ENCODE data around the gene ADAM33. TPM values are rescaled to one million over a fixed set of nuclear protein-coding genes. Genes with fewer than 3 reads are reported as not detected.
A peak's percentile ranks its signal among the peaks of the same experiment; 100 is the strongest.

ADAM33 gene, protein sequence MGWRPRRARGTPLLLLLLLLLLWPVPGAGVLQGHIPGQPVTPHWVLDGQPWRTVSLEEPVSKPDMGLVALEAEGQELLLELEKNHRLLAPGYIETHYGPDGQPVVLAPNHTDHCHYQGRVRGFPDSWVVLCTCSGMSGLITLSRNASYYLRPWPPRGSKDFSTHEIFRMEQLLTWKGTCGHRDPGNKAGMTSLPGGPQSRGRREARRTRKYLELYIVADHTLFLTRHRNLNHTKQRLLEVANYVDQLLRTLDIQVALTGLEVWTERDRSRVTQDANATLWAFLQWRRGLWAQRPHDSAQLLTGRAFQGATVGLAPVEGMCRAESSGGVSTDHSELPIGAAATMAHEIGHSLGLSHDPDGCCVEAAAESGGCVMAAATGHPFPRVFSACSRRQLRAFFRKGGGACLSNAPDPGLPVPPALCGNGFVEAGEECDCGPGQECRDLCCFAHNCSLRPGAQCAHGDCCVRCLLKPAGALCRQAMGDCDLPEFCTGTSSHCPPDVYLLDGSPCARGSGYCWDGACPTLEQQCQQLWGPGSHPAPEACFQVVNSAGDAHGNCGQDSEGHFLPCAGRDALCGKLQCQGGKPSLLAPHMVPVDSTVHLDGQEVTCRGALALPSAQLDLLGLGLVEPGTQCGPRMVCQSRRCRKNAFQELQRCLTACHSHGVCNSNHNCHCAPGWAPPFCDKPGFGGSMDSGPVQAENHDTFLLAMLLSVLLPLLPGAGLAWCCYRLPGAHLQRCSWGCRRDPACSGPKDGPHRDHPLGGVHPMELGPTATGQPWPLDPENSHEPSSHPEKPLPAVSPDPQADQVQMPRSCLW
- polyA plus RNA-seq (2013, experiment 1 of 2): 2.7 TPM
- polyA plus RNA-seq (2013, experiment 2 of 2): 4.1 TPM

DNA sequence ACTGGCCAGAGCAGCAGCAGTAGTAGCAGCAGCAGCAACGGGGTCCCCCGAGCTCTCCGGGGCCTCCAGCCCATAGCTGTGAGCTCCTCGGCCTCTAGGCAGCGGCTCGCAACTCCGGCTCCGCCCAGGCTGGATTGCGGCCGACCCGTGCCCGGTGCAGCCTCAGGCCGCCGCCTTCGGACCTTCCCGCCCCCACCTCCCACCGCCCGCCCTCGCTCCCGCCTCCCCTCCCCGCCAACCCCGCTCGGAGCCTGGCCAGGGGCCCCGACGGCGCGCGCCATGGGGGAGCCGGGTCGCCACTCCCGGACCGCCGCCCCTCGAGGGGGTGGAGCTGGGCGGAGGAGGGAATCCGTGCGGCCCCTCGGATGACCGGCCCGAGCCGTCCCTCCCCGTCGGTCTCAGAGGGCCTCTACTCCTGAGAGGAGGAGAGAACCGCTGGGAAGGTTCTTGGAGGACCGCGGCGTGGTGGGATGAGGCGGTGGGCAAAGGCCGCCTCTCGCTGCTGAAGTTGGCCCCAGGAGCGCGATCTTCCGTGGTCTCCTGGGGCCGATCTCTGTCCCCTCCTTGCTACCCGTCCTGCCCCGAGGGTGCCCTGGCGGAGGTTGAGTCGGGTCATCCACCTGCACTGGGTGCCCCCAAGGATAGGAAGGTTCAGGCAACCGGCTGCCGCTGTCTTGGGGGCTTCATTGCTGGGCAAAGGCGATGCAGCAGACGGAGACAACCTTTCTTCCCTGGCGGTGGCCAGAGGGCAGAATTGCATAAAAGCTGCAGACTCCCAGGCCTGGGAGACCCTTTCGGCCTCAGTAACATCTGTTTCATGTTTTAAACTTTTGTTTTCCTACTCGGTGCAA is at the start of gene ADAM33:
ADAM33 (minus strand) TSS at position 80 of the 851 bp plus-strand sequence; CDS start at position 74, 6 bp downstream.
- peaks cover 36% of the 10 kb centered on the region for H3K27me3 ChIP-seq (ENCODE audit: insufficient read depth, low read length)

DNA sequence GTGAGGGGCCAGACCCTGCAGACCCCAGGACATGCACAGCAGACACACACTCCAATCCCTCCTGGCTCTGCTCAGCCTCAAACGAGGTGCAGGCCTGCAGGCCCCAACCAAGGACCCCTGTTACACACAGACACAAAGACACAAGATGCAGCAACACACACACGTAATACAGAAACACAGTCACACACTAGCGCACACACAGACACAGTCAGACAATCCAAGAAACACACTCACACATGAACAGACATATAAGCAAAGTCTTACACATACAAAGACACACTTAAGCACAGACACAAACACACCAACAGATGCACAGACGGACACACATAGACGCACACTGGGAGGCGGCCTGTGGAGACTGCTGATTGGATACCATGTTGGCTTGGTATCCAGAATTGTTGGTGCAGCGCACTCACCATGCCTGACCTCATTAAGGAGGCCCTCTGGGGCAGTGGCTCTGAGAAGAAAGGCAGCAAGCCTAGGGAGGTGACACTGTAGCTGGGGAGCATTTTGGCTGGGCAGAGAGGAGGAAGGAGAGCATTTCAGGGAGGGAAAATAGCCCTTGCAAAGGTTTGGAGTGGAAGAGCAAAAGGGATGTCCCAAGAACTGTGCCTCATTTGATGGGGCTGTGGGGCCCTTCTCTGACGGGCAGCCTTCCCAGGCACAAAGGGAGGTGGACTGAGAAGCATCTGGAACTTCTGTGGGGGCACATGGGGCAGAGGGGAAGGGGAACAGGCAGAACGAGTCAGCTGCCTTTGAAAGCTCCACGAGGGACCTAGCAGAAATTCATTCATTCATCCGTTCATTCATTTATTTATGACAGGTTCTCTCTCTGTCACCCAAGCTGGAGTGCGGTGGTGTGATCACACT is 49.2 kb upstream of the ADAM33 start:
- Histone ChIP-seq H3K9ac (ENCODE audit: low read depth, low read length) (no peak overlapping the region), H3K9me3 (ENCODE audit: insufficient read depth, low read depth, low read length) (no peaks in the 10 kb centered on the region), H3K4me3 (ENCODE audit: low read length) (no peak overlapping the region), H3K27ac (ENCODE audit: low read depth, low read length) (no peak overlapping the region), H3K27me3 (ENCODE audit: insufficient read depth, low read length) (peaks cover 43% of the 10 kb centered on the region), H3K36me3 (ENCODE audit: insufficient read depth, low read length) (no peaks in the 10 kb centered on the region), H3K4me1 (ENCODE audit: insufficient read depth, low read length) (no peaks in the 10 kb centered on the region; the same call in 1 of the 2 replicates)
- WGBS: 88% methylated on average over 12 of the region's 12 CpGs

More for the DNA sequence above, at the start of gene ADAM33:
- peaks cover 21% of the 10 kb centered on the region for H3K4me1 ChIP-seq (ENCODE audit: insufficient read depth, low read length)
- WGBS: 6% methylated on average over 55 of the region's 65 CpGs
- H3K9me3 ChIP-seq (ENCODE audit: insufficient read depth, low read depth, low read length): no peaks in the 10 kb centered on the region
- H3K4me3 ChIP-seq (ENCODE audit: low read length): peak within 1 kb of the TSS; percentile 57
- H3K36me3 ChIP-seq (ENCODE audit: insufficient read depth, low read length): no peaks in the 10 kb centered on the region
- H3K27ac ChIP-seq (ENCODE audit: low read depth, low read length): no peak within 1 kb of the TSS
- no peak within 1 kb of the TSS for H3K9ac ChIP-seq (ENCODE audit: low read depth, low read length)

- H3K4me3 ChIP-seq (ENCODE audit: low read length): no peak overlapping the region
- no peaks in the 10 kb centered on the region for H3K36me3 ChIP-seq (ENCODE audit: insufficient read depth, low read length)
- H3K27me3 ChIP-seq (ENCODE audit: insufficient read depth, low read length): peaks cover 43% of the 10 kb centered on the region
- H3K4me1 ChIP-seq (ENCODE audit: insufficient read depth, low read length): no peaks in the 10 kb centered on the region; the same call in 1 of the 2 replicates
- 89% methylated on average over 8 of the region's 8 CpGs for WGBS
- no peak overlapping the region for H3K9ac ChIP-seq (ENCODE audit: low read depth, low read length)
- no peak overlapping the region for H3K27ac ChIP-seq (ENCODE audit: low read depth, low read length)
- no peaks in the 10 kb centered on the region for H3K9me3 ChIP-seq (ENCODE audit: insufficient read depth, low read depth, low read length)
Observed at GRCh38 chr20:3729811-3730540, 48.2 kb upstream of the ADAM33 start.

DNA sequence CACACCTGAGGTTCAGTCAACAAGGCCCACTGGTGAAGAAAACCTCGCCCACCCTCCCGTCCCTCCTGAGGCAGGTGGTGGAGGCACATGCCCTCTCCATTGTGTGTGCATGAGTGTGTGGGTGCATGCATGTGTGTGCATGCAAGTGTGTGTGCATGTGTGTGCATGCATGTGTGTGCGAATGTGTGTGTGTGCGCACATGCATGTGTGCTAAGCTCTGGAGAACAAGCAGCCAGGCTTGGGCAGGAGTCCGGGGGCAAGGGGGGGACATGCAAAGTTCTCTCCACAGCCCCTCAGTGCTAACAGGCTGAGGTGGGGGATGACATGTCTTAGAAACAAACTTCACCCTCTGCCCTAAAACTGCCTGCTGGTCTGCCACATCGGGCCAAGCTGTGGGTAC is 47.6 kb upstream of the ADAM33 start:
- WGBS: 96% methylated on average over 6 of the region's 6 CpGs

GRCh38 chr20:3728876-3729275 is 47.1 kb upstream of the ADAM33 start:
- Histone ChIP-seq H3K4me1 (ENCODE audit: insufficient read depth, low read length) (no peaks in the 10 kb centered on the region; the same call in 1 of the 2 replicates), H3K4me3 (ENCODE audit: low read length) (no peak overlapping the region), H3K9me3 (ENCODE audit: insufficient read depth, low read depth, low read length) (no peaks in the 10 kb centered on the region), H3K9ac (ENCODE audit: low read depth, low read length) (no peak overlapping the region), H3K27me3 (ENCODE audit: insufficient read depth, low read length) (peaks cover 43% of the 10 kb centered on the region), H3K36me3 (ENCODE audit: insufficient read depth, low read length) (no peaks in the 10 kb centered on the region), H3K27ac (ENCODE audit: low read depth, low read length) (no peak overlapping the region)
- 88% methylated on average over 3 of the region's 3 CpGs for WGBS

More for the DNA sequence above, 47.6 kb upstream of the ADAM33 start:
- Histone ChIP-seq H3K4me1 (ENCODE audit: insufficient read depth, low read length) (no peaks in the 10 kb centered on the region; the same call in 1 of the 2 replicates), H3K27me3 (ENCODE audit: insufficient read depth, low read length) (peaks cover 43% of the 10 kb centered on the region), H3K9ac (ENCODE audit: low read depth, low read length) (no peak overlapping the region), H3K27ac (ENCODE audit: low read depth, low read length) (no peak overlapping the region), H3K9me3 (ENCODE audit: insufficient read depth, low read depth, low read length) (no peaks in the 10 kb centered on the region), H3K36me3 (ENCODE audit: insufficient read depth, low read length) (no peaks in the 10 kb centered on the region), H3K4me3 (ENCODE audit: low read length) (no peak overlapping the region)

DNA sequence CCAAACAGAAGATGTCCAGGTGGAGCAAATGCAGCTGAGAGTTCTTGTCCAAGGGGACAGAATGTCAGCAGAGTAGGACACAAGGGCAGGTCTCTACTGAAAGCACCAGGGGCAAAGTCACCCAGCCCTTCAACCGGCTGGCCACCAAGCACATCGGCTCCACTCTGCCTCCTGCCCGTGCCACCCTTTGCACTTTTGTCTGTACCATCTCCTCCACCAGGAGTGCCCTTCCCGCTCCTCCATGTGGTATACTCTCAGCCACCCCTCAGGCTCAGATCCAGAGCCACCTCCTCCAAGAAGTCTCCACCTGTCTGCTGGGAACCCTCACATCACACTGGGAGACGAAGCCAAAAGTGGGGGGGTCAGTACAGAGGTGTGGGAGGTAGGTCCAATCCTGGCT is 46.5 kb upstream of the ADAM33 start:
- Histone ChIP-seq H3K27ac (ENCODE audit: low read depth, low read length) (no peak overlapping the region), H3K9ac (ENCODE audit: low read depth, low read length) (no peak overlapping the region), H3K36me3 (ENCODE audit: insufficient read depth, low read length) (no peaks in the 10 kb centered on the region), H3K4me1 (ENCODE audit: insufficient read depth, low read length) (no peaks in the 10 kb centered on the region; the same call in 1 of the 2 replicates), H3K9me3 (ENCODE audit: insufficient read depth, low read depth, low read length) (no peaks in the 10 kb centered on the region), H3K27me3 (ENCODE audit: insufficient read depth, low read length) (peaks cover 38% of the 10 kb centered on the region), H3K4me3 (ENCODE audit: low read length) (no peak overlapping the region)
- 91% methylated on average over 5 of the region's 5 CpGs for WGBS

DNA sequence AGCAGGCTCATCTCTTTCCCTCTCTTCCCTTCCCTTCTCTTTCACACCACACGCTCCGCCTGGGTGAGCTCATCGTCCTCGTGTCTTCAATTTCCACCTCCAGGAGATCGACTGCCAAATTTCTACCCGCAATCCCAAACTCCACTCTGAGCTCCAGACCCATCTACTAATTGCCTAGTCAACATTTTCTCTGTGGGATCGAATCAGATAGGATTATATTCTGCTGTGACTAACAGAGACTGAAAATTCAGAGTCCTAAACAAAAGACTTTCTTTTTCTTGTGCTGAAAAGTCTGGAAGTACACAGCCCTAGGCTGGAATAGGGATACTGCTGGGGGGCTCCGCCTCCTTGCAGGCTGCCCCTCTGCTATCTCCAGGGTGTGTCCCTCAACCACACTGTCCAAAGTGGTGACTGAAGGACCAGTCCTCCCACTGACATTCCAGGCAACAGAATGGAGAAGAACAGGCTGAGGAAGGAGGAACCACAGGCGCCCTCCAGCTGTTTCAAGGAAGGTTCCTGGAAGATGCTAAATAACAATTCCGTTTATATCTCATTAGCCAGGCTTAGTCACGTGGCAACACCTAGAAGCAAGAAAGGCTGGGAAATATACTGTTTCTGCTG is 45.7 kb upstream of the ADAM33 start:
- H3K4me1 ChIP-seq (ENCODE audit: insufficient read depth, low read length): no peaks in the 10 kb centered on the region; the same call in 1 of the 2 replicates
- no peaks in the 10 kb centered on the region for H3K36me3 ChIP-seq (ENCODE audit: insufficient read depth, low read length)
- no peak overlapping the region for H3K9ac ChIP-seq (ENCODE audit: low read depth, low read length)
- no peak overlapping the region for H3K27ac ChIP-seq (ENCODE audit: low read depth, low read length)
- H3K9me3 ChIP-seq (ENCODE audit: insufficient read depth, low read depth, low read length): no peaks in the 10 kb centered on the region
- H3K27me3 ChIP-seq (ENCODE audit: insufficient read depth, low read length): peaks cover 29% of the 10 kb centered on the region
- H3K4me3 ChIP-seq (ENCODE audit: low read length): no peak overlapping the region
- 61% methylated on average over 11 of the region's 11 CpGs for WGBS

GRCh38 chr20:3724356-3724755 is 42.5 kb upstream of the ADAM33 start:
- WGBS: 82% methylated on average over 3 of the region's 4 CpGs
- H3K9me3 ChIP-seq (ENCODE audit: insufficient read depth, low read depth, low read length): no peaks in the 10 kb centered on the region
- H3K4me1 ChIP-seq (ENCODE audit: insufficient read depth, low read length): peaks cover 4% of the 10 kb centered on the region; the same call in 1 of the 2 replicates
- no peak overlapping the region for H3K4me3 ChIP-seq (ENCODE audit: low read length)
- peaks cover 15% of the 10 kb centered on the region; the same call in 1 of the 2 replicates for H3K27me3 ChIP-seq (ENCODE audit: insufficient read depth, low read length)
- no peak overlapping the region for H3K27ac ChIP-seq (ENCODE audit: low read depth, low read length)
- no peaks in the 10 kb centered on the region for H3K36me3 ChIP-seq (ENCODE audit: insufficient read depth, low read length)
- no peak overlapping the region for H3K9ac ChIP-seq (ENCODE audit: low read depth, low read length)

DNA sequence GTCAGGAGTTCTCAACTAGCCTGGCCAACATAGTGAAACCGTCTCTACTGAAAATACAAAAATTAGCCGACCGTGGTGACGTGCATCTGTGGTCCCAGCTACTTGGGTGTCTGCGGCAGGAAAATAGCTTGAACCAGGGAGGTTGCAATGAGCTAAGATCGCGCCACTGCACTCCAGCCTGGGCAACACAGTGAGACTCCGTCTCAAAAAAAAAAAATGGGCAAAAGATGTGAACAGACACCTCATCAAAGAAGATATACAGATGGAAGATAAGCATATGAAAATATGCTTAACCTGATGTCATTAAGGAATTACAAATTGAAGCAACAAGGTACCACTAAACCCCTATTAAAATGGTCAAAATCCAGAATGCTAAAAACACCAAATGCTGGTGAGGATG is 41.5 kb upstream of the ADAM33 start:
- no peak overlapping the region for H3K9ac ChIP-seq (ENCODE audit: low read depth, low read length)
- H3K9me3 ChIP-seq (ENCODE audit: insufficient read depth, low read depth, low read length): no peaks in the 10 kb centered on the region
- H3K27me3 ChIP-seq (ENCODE audit: insufficient read depth, low read length): peaks cover 11% of the 10 kb centered on the region; the same call in 1 of the 2 replicates
- no peak overlapping the region for H3K4me3 ChIP-seq (ENCODE audit: low read length)
- 93% methylated on average over 8 of the region's 8 CpGs for WGBS
- H3K4me1 ChIP-seq (ENCODE audit: insufficient read depth, low read length): peaks cover 4% of the 10 kb centered on the region; the same call in 1 of the 2 replicates
- H3K27ac ChIP-seq (ENCODE audit: low read depth, low read length): no peak overlapping the region
- H3K36me3 ChIP-seq (ENCODE audit: insufficient read depth, low read length): no peaks in the 10 kb centered on the region

Measured in HUES64 (cell line).